Measurements from ENCODE around the gene ABI1. TPM values are rescaled to one million over a fixed set of nuclear protein-coding genes. Genes with fewer than 3 reads are reported as not detected.

ABI1 gene
- total and polyA plus RNA-seq, 2 of the 13 experiments (the other 11 are each of a cell fraction or from before 2014, with no cell fraction given) = 20.9 to 22.9 TPM

DNA sequence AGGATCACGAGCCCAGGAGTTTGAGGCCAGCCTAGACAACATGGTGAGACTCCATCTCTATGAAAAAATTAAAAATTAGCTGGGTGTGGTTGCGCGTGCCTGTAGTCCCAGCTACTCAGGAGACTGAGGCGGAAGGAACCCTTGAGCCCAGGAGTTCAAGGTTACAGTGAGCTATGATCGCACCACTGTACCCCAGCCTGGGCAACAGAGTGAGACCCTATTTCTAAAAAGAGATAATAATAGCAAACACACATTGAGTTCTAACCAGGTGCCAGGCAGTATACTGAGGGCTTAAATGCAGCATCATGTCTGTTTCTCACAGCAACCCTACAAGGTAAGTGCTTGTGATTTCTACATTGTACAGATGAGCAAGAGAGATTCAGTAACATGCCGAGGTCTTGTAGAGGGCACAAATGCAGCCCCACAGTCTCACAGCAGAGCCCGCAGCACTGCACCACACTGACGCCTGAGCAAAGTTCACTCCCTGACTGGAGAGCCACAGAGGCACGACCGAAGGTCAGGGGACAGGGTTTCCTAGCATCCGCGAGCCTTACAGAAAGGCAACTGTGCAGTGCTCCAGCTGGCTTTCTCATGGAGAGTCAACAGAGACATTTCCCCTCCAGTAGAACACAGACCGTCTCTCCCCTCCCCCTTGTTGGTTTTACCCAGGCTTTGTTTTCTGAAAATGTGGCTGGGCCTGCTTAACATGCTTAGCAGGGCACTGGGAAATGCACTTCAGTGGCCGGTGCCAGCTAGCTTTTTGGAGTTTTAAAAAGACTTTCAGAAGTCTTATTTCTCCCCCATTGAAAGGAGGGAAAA is 126.8 kb downstream of the ABI1 start (continued):
- no peak for TF ChIP-seq SMYD3 (CRISPR knock-in tag; IDR thresholded peaks at IDR 0.05)
- no peak for TF ChIP-seq STAT6 (CRISPR knock-in tag; IDR thresholded peaks at IDR 0.05; ENCODE audit: borderline replicate concordance)
- peak; percentile 25; the same call in 1 of the 2 replicates for TF ChIP-seq BRD4 (CRISPR knock-in tag; IDR thresholded peaks at IDR 0.05)
- TF ChIP-seq PRMT3 (CRISPR knock-in tag; IDR thresholded peaks at IDR 0.05; ENCODE audit: borderline replicate concordance, low read depth) = no peak
- peak; percentile 65; the same call in 1 of the 2 replicates for TF ChIP-seq CHD2 (IDR thresholded peaks at IDR 0.05; ENCODE audit: low read depth, low read length)
- TF ChIP-seq TGIF2 (CRISPR knock-in tag; IDR thresholded peaks at IDR 0.05) = no peak; the same call in 1 of the 2 replicates
- 0 out of 2 replicates have a peak, but pooled peaks have one; percentile 45 for TF ChIP-seq SMAD1 (CRISPR knock-in tag; IDR thresholded peaks at IDR 0.05; ENCODE audit: borderline replicate concordance, low read depth)
- TF ChIP-seq ZUFSP (CRISPR knock-in tag; IDR thresholded peaks at IDR 0.05; ENCODE audit: borderline replicate concordance) = no peak
- TF ChIP-seq ZNF253 (CRISPR knock-in tag; IDR thresholded peaks at IDR 0.05; ENCODE audit: borderline replicate concordance) = no peak
- no peak for TF ChIP-seq ZNF382 (CRISPR knock-in tag; IDR thresholded peaks at IDR 0.05; ENCODE audit: borderline replicate concordance)
- TF ChIP-seq ZKSCAN5 (CRISPR knock-in tag; IDR thresholded peaks at IDR 0.05) = no peak
- TF ChIP-seq, protein P1, sequence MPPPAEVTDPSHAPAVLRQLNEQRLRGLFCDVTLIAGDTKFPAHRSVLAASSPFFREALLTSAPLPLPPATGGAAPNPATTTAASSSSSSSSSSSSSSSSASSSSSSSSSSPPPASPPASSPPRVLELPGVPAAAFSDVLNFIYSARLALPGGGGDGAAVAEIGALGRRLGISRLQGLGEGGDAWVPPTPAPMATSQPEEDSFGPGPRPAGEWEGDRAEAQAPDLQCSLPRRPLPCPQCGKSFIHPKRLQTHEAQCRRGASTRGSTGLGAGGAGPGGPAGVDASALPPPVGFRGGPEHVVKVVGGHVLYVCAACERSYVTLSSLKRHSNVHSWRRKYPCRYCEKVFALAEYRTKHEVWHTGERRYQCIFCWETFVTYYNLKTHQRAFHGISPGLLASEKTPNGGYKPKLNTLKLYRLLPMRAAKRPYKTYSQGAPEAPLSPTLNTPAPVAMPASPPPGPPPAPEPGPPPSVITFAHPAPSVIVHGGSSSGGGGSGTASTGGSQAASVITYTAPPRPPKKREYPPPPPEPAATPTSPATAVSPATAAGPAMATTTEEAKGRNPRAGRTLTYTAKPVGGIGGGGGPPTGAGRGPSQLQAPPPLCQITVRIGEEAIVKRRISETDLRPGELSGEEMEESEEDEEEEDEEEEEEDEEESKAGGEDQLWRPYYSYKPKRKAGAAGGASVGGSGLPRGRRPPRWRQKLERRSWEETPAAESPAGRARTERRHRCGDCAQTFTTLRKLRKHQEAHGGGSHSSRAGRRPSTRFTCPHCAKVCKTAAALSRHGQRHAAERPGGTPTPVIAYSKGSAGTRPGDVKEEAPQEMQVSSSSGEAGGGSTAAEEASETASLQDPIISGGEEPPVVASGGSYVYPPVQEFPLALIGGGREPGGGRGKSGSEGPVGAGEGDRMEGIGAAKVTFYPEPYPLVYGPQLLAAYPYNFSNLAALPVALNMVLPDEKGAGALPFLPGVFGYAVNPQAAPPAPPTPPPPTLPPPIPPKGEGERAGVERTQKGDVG (CRISPR knock-in tag; IDR thresholded peaks at IDR 0.05; ENCODE audit: borderline replicate concordance) = no peak
- TF ChIP-seq SP2 (CRISPR knock-in tag; IDR thresholded peaks at IDR 0.05) = no peak
- no peak for TF ChIP-seq MEIS2 (CRISPR knock-in tag; IDR thresholded peaks at IDR 0.05)
- no peak for TF ChIP-seq MAZ (IDR thresholded peaks at IDR 0.05; ENCODE audit: borderline replicate concordance, low read depth, low read length)
- TF ChIP-seq MAZ (CRISPR knock-in tag; IDR thresholded peaks at IDR 0.05; ENCODE audit: low read depth) = no peak
- no peak for TF ChIP-seq ZNF83 (CRISPR knock-in tag; IDR thresholded peaks at IDR 0.05; ENCODE audit: borderline replicate concordance)
- TF ChIP-seq ELF4 (CRISPR knock-in tag; IDR thresholded peaks at IDR 0.05; ENCODE audit: borderline replicate concordance) = no peak
- TF ChIP-seq, protein P2, sequence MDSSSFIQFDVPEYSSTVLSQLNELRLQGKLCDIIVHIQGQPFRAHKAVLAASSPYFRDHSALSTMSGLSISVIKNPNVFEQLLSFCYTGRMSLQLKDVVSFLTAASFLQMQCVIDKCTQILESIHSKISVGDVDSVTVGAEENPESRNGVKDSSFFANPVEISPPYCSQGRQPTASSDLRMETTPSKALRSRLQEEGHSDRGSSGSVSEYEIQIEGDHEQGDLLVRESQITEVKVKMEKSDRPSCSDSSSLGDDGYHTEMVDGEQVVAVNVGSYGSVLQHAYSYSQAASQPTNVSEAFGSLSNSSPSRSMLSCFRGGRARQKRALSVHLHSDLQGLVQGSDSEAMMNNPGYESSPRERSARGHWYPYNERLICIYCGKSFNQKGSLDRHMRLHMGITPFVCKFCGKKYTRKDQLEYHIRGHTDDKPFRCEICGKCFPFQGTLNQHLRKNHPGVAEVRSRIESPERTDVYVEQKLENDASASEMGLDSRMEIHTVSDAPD (CRISPR knock-in tag; IDR thresholded peaks at IDR 0.05) = peak; percentile 61; the same call in 1 of the 2 replicates
